DND-41 (cell line): ENCODE results near the gene SLC15A4.

ENCODE experiments used
- EZH2 ChIP-seq: IDR thresholded peaks from 3 replicates; pipeline ENCODE4 v1.6.1; 2012; ENCODE audit warnings: borderline replicate concordance, low read depth, mild to moderate bottlenecking, moderate library complexity, low read length, inconsistent platforms; ENCODE audit not compliant: severe bottlenecking
- TF ChIP-seq, protein P1 (sequence below): IDR thresholded peaks from 2 replicates; pipeline ENCODE4 v1.5.1; 2012; ENCODE audit warnings: borderline replicate concordance, low read length, moderate library complexity, mild to moderate bottlenecking; ENCODE audit not compliant: poor library complexity, severe bottlenecking; ENCODE audit errors: extremely low read depth

DNA sequence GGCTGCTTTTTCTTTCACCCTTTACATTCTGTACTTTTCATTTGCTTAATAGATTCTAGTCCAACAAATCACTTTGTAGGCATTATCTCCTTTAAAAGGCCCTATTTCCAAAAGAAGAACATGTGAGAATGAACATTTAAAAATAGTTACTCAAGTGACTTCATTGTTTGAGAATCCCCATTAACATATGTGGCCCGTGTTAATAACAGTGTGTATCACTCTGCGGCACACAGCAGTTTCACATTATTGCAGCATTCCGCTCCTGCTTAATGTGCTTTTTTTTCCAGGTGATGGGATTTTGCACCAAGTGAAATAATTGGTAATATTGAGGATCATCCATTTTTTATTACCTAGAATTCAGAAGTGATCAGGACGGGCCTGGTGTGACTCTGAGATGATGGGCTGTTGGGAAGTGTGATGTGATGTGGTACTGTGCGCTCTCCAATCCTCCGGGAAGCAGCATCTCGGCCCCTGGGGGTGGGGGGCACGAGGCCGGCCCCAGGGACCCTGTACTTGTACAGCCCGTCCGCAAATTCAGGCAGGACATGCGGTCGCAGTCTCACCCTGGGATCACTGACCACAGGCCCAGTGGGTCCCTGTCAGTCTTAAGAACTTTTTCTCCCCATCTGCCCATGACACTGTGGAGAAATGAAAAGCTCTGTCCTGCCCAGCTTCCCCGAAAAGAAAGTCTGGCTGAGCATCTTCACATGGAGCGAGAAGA, 32.9 kb downstream of the SLC15A4 start:
- TF ChIP-seq, protein P1, sequence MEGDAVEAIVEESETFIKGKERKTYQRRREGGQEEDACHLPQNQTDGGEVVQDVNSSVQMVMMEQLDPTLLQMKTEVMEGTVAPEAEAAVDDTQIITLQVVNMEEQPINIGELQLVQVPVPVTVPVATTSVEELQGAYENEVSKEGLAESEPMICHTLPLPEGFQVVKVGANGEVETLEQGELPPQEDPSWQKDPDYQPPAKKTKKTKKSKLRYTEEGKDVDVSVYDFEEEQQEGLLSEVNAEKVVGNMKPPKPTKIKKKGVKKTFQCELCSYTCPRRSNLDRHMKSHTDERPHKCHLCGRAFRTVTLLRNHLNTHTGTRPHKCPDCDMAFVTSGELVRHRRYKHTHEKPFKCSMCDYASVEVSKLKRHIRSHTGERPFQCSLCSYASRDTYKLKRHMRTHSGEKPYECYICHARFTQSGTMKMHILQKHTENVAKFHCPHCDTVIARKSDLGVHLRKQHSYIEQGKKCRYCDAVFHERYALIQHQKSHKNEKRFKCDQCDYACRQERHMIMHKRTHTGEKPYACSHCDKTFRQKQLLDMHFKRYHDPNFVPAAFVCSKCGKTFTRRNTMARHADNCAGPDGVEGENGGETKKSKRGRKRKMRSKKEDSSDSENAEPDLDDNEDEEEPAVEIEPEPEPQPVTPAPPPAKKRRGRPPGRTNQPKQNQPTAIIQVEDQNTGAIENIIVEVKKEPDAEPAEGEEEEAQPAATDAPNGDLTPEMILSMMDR = no peak
- no peak for TF ChIP-seq EZH2
